Activated CD4-positive, alpha-beta T cell treated with anti-CD3 and anti-CD28 coated beads, Interleukin-10, Interleukin-2, amounts not matched to agents 100 ng/mL and 50 ng/mL, durations not matched to agents 16 hours and 8 hours (primary cell): ENCODE measurements around the gene ZNF611.
"Not testable (repeated sequence)": the region's sequence is repeated elsewhere in the genome, so short reads cannot be mapped to it uniquely, and the experiment has no call there.

Source experiments
- DNase-seq: peaks from one replicate; pipeline ENCODE4 v3.0.0-alpha.2; 2020

The ZNF611 gene

GRCh38 chr19:52675239-52675638 is 59.6 kb downstream of the ZNF611 start:
- not testable (repeated sequence) for DNase-seq

GRCh38 chr19:52673014-52673413 is 61.8 kb downstream of the ZNF611 start:
- DNase-seq: no peak

- peak; percentile 1 for DNase-seq
Observed at GRCh38 chr19:52670046-52670445, 64.8 kb downstream of the ZNF611 start.

GRCh38 chr19:52669586-52669985 is 65.3 kb downstream of the ZNF611 start:
- DNase-seq: no peak

GRCh38 chr19:52667972-52668371 is 66.9 kb downstream of the ZNF611 start:
- DNase-seq: no peak

GRCh38 chr19:52666506-52666905 is 68.3 kb downstream of the ZNF611 start:
- no peak for DNase-seq

GRCh38 chr19:52665529-52665928 is 69.3 kb downstream of the ZNF611 start:
- DNase-seq: no peak

- no peak for DNase-seq
Observed at GRCh38 chr19:52665027-52665426, 69.8 kb downstream of the ZNF611 start.

GRCh38 chr19:52664461-52664860 is 70.4 kb downstream of the ZNF611 start:
- DNase-seq: no peak

- DNase-seq: no peak
Observed at GRCh38 chr19:52662631-52663030, 72.2 kb downstream of the ZNF611 start.

- no peak for DNase-seq
Observed at GRCh38 chr19:52660981-52661380, 73.9 kb downstream of the ZNF611 start.

GRCh38 chr19:52659013-52659412 is 75.8 kb downstream of the ZNF611 start:
- no peak for DNase-seq

- no peak for DNase-seq
Observed at GRCh38 chr19:52658595-52658994, 76.2 kb downstream of the ZNF611 start.

- DNase-seq: no peak
Observed at GRCh38 chr19:52653161-52653560, 81.7 kb downstream of the ZNF611 start.
